GM23248 (cell line): ENCODE results near the gene NCCRP1. TPM values are rescaled to one million over a fixed set of nuclear protein-coding genes. Genes with fewer than 3 reads are reported as not detected.

Source experiments
- DNase-seq: peaks from one replicate; pipeline ENCODE4 v3.0.0-alpha.2; 2015
- H2AFZ ChIP-seq: fragments of 200-600 bp; sonication (generic); 2 replicates; pipeline ENCODE4 v1.6.1; 2016; ENCODE audit warnings: antibody characterized with exemption
- H3F3A ChIP-seq: fragments of 200-600 bp; sonication (generic); 2 replicates; pipeline ENCODE4 v1.6.1; 2016; ENCODE audit warnings: mild to moderate bottlenecking, antibody characterized with exemption, mixed run types; ENCODE audit not compliant: insufficient read depth
- H3K27ac ChIP-seq: fragments of 200-600 bp; sonication (generic); 2 replicates; pipeline ENCODE4 v1.5.1; 2016; ENCODE audit warnings: mild to moderate bottlenecking
- H3K27me3 ChIP-seq: fragments of 200-600 bp; sonication (generic); replicated peaks from 2 replicates; pipeline ENCODE4 v1.6.1; 2016; ENCODE audit warnings: mild to moderate bottlenecking; ENCODE audit not compliant: insufficient read depth
- H3K36me3 ChIP-seq: fragments of 200-600 bp; sonication (generic); 2 replicates; pipeline ENCODE4 v1.6.1; 2016; ENCODE audit warnings: low read depth, mild to moderate bottlenecking
- H3K4me1 ChIP-seq: fragments of 200-600 bp; sonication (generic); 2 replicates; pipeline ENCODE4 v1.6.1; 2016; ENCODE audit warnings: mild to moderate bottlenecking; ENCODE audit not compliant: insufficient read depth
- H3K4me2 ChIP-seq: fragments of 200-600 bp; sonication (generic); one replicate; pipeline ENCODE4 v1.6.1; 2016; ENCODE audit warnings: mild to moderate bottlenecking; ENCODE audit not compliant: unreplicated experiment
- H3K4me3 ChIP-seq: fragments of 200-600 bp; sonication (generic); 2 replicates; pipeline ENCODE4 v1.5.1; 2016; ENCODE audit warnings: mild to moderate bottlenecking
- H3K79me2 ChIP-seq: fragments of 200-600 bp; sonication (generic); 2 replicates; pipeline ENCODE4 v1.6.1; 2016; ENCODE audit warnings: mild to moderate bottlenecking; ENCODE audit not compliant: insufficient read depth
- H3K9ac ChIP-seq: fragments of 200-600 bp; sonication (generic); 2 replicates; pipeline ENCODE4 v1.6.1; 2016; ENCODE audit warnings: mild to moderate bottlenecking
- H3K9me2 ChIP-seq: fragments of 200-600 bp; sonication (generic); 2 replicates; pipeline ENCODE4 v1.6.1; 2016; ENCODE audit warnings: mixed run types, mild to moderate bottlenecking, moderate library complexity; ENCODE audit not compliant: insufficient read depth
- H3K9me3 ChIP-seq: fragments of 200-600 bp; sonication (generic); one replicate; pipeline ENCODE4 v1.6.1; 2017; ENCODE audit warnings: low read depth
- H4K20me1 ChIP-seq: fragments of 200-600 bp; sonication (generic); 2 replicates; pipeline ENCODE4 v1.6.0; 2016; ENCODE audit not compliant: insufficient read depth
- EZH2 ChIP-seq: fragments of 200-600 bp; sonication (generic); IDR thresholded peaks from 2 replicates; pipeline ENCODE4 v1.6.1; 2018; ENCODE audit warnings: antibody characterized with exemption, mild to moderate bottlenecking; ENCODE audit not compliant: insufficient read depth, poor library complexity, severe bottlenecking
- EZH2phosphoT487 ChIP-seq: fragments of 200-600 bp; sonication (generic); IDR thresholded peaks from 2 replicates; pipeline ENCODE4 v1.6.1; 2018; ENCODE audit warnings: antibody characterized with exemption, moderate library complexity, mild to moderate bottlenecking, low read depth; ENCODE audit not compliant: insufficient read depth
- WGBS, 2 experiments: methylation state at CpG; one replicate each; pipeline ENCODE4 v1.1.6; 2015 to 2017; ENCODE audit warnings: low lambda C conversion rate in 2 of 2, low coverage in 1 of 2; ENCODE audit errors: missing lambda C conversion rate in 2 of 2; 5-methylcytosine and 5-hydroxymethylcytosine counted together
- in situ Hi-C: fragments of 300-500 bp; cut with MboI; formaldehyde crosslinking; loops from 2 replicates; pipeline ENCODE4 v1.15.0; 2020
- polyA plus RNA-seq: library from polyadenylated mRNA; unstranded; fragments of >200 nt; fragmentation: Nextera tagmentation; extraction: Ambion mirVana; gene quantifications from 2 replicates; pipeline ENCODE4 v1.2.1, GENCODE V29; 2016
- total RNA-seq: library from RNA; depleted of rRNA; stranded (reverse); fragments of >200 nt; shearing (Covaris generic); gene quantifications from 2 replicates; pipeline ENCODE4 v1.2.3, GENCODE V29; 2014

NCCRP1 gene
- total and polyA plus RNA-seq, 2 experiments from 2014 or later: not detected

DNA sequence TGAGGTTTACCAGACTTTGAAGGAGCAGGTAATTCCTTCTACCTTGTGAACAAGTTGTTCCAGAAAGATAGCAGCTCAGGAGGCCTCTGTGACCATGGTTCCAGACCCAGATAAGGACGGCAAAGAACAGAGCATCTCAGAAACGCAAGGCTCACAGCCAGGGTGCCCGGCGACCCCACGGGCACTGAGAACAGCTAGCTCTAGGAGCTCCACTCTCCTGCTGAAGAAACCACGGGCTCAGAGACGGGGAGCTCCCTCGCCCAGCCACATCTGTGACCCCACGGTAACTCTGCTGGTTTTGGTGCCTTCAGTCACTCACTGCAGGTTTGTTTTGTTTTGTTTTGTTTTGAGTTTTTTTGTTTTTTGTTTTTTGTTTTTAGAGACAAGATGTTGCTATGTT, 16.0 kb upstream of the NCCRP1 start:
- in situ Hi-C loops: no loop called here
- H3K4me2 ChIP-seq: no peak overlapping the region
- no peaks in the 10 kb centered on the region for H3K9me2 ChIP-seq

DNA sequence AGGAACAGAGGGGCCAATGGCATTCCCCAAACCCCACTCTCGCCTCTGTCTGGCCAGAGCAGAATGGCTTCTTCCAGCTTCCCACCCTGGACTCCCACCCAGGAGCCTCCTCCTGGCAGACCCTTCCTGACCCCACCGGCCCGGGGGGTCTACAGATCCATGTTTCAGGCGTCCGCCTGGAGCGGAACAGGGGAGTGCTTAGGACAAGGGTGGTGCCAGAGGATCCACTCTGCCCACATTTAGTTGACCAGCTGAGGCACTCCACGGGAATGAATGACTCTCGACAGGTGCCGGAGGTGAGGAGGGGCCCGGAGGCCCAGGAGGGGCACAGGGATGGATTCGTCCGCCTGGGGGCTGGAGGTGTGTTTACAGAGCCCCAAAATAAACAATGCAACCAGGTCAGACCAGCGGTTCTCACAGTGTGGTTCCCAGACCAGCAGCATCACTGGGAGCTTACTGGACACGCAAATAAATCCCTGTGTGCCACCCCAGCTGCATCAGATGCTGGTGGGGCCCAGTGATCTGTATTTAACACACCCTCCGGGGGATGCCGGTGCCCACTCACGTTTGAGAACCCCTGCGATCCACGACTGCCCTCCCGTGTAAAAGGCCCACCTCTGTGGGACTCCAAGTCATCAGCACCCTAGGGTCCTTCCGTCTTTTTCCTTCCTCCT, 15.1 kb upstream of the NCCRP1 start:
- Histone ChIP-seq H3K9ac (no peak overlapping the region), H3K36me3 (no peaks in the 10 kb centered on the region; the same call in 1 of the 2 replicates), H3K4me1 (no peaks in the 10 kb centered on the region), H3F3A (no peaks in the 10 kb centered on the region), H4K20me1 (no peaks in the 10 kb centered on the region), H3K27ac (no peak overlapping the region), H2AFZ (no peak overlapping the region), H3K9me3 (no peaks in the 10 kb centered on the region), H3K27me3 (no peaks in the 10 kb centered on the region), H3K79me2 (no peaks in the 10 kb centered on the region), H3K4me2 (no peak overlapping the region), H3K4me3 (no peak overlapping the region), H3K9me2 (no peaks in the 10 kb centered on the region)
- in situ Hi-C loops: no loop called here
- whole genome bisulfite sequencing, 2 experiments: 86 to 87% methylated on average over 21 of the region's 21 CpGs
- no peak for TF ChIP-seq EZH2
- TF ChIP-seq EZH2phosphoT487: no peak
- DNase-seq: no peak

More for the DNA sequence above, 16.0 kb upstream of the NCCRP1 start:
- Histone ChIP-seq H3F3A (no peaks in the 10 kb centered on the region), H3K27ac (no peak overlapping the region), H3K9me3 (no peaks in the 10 kb centered on the region), H3K79me2 (no peaks in the 10 kb centered on the region), H4K20me1 (no peaks in the 10 kb centered on the region), H3K4me1 (no peaks in the 10 kb centered on the region), H3K36me3 (no peaks in the 10 kb centered on the region; the same call in 1 of the 2 replicates), H3K9ac (no peak overlapping the region), H3K4me3 (no peak overlapping the region), H2AFZ (no peak overlapping the region), H3K27me3 (no peaks in the 10 kb centered on the region)
- WGBS, 2 experiments: 77 to 85% methylated on average over 9 of the region's 9 CpGs
- no peak for DNase-seq
- TF ChIP-seq EZH2 (no peak), EZH2phosphoT487 (no peak)

DNA sequence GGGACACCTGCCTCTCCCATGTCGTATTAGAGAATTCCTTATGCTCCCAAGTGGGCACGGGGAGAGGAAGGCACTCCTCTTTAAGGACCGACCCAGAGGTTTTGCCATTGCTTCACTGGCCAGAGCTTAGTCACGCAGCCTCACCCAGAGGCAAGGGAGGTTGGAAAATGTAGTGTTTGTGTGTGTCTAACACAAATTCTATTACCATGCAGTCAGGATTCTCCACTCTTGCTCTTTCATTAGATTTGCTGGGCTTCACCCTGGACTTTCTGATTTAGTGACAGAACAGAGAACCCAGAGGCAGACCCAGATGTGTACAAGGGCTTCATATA, 14.6 kb upstream of the NCCRP1 start:
- Histone ChIP-seq H3K27ac (no peak overlapping the region), H4K20me1 (no peaks in the 10 kb centered on the region), H3F3A (no peaks in the 10 kb centered on the region), H3K79me2 (no peaks in the 10 kb centered on the region), H3K9me2 (no peaks in the 10 kb centered on the region), H3K27me3 (no peaks in the 10 kb centered on the region), H3K36me3 (no peaks in the 10 kb centered on the region; the same call in 1 of the 2 replicates), H3K4me1 (no peaks in the 10 kb centered on the region), H3K4me2 (no peak overlapping the region), H3K9ac (no peak overlapping the region), H3K4me3 (no peak overlapping the region), H2AFZ (no peak overlapping the region), H3K9me3 (no peaks in the 10 kb centered on the region)
- in situ Hi-C loops: no loop called here
- WGBS, 2 experiments: 66 to 74% methylated on average over 4 of the region's 4 CpGs
- peak; percentile 55 for DNase-seq
- TF ChIP-seq EZH2phosphoT487 (no peak), EZH2 (no peak)

DNA sequence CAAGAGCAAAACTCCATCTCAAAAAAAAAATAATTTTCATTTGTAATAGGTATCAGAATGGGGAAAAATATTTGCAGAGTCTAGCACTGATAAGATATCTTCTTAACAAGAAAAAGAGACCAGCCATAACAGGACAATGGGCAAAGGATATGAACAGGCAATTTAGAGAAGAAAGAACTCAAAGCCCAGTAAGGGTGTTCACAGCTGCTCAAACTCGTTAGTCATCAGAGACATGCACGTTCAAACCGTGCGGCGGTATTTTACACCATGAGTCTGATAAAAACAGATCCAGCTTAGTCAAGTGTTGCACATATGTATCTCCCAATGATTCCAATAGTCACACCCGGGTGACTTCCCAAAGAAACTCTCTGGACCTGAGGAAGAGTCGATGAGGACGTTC, 13.7 kb upstream of the NCCRP1 start:
- TF ChIP-seq EZH2phosphoT487 (no peak), EZH2 (no peak)
- Histone ChIP-seq H3K9me3 (no peaks in the 10 kb centered on the region), H3K36me3 (no peaks in the 10 kb centered on the region), H2AFZ (no peak overlapping the region), H3K9me2 (no peaks in the 10 kb centered on the region), H4K20me1 (no peaks in the 10 kb centered on the region), H3K79me2 (no peaks in the 10 kb centered on the region), H3K9ac (no peak overlapping the region), H3F3A (no peaks in the 10 kb centered on the region), H3K27me3 (no peaks in the 10 kb centered on the region), H3K4me2 (no peak overlapping the region), H3K4me1 (no peaks in the 10 kb centered on the region), H3K27ac (no peak overlapping the region), H3K4me3 (no peak overlapping the region)
- in situ Hi-C loops: no loop called here
- 54 to 66% methylated on average over 8 of the region's 8 CpGs for WGBS, 2 experiments
- DNase-seq: peak; percentile 23

DNA sequence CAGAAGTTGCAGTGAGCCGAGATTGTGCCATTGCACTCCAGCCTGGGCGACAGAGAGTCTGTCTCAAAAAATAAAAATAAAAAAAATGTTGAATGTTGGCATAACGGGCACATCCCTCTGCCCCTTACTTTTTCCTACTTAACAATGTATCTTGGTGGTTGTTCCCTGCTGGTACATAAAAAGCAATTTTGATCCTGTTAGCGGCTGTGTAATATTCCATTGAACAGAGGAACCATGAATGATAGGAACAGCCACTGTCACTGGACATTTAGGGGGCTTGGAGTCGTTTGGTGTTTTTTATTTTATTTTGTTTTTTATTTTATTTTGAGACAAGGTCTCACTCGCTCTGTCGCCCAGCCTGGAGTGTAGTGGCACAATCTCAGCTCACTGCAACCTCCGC, 10.4 kb upstream of the NCCRP1 start:
- Histone ChIP-seq H3K9me3 (no peaks in the 10 kb centered on the region), H3K9ac (no peak overlapping the region), H3F3A (no peaks in the 10 kb centered on the region), H3K4me3 (no peak overlapping the region), H4K20me1 (no peaks in the 10 kb centered on the region), H2AFZ (no peak overlapping the region), H3K27me3 (no peaks in the 10 kb centered on the region), H3K27ac (no peak overlapping the region), H3K9me2 (no peaks in the 10 kb centered on the region), H3K36me3 (no peaks in the 10 kb centered on the region), H3K79me2 (no peaks in the 10 kb centered on the region), H3K4me1 (no peaks in the 10 kb centered on the region), H3K4me2 (no peak overlapping the region)
- in situ Hi-C loops: no loop called here
- DNase-seq: no peak
- TF ChIP-seq EZH2phosphoT487 (no peak), EZH2 (no peak)
- 63 to 67% methylated on average over 8 of the region's 8 CpGs for WGBS, 2 experiments
